ENCODE measurements around the gene FGF14.

GRCh38 chr13:102127153-102127552 is 274.7 kb downstream of the FGF14 start:
- TF ChIP-seq GATA3 (IDR thresholded peaks at IDR 0.05; ENCODE audit: low read depth, low read length), result no peak
- no peak for TF ChIP-seq GATA2 (IDR thresholded peaks at IDR 0.05; ENCODE audit: low read depth, low read length)
